IMR-90 (cell line): ENCODE results near the gene NELFE. TPM values are rescaled to one million over a fixed set of nuclear protein-coding genes. Genes with fewer than 3 reads are reported as not detected.
"Not testable (repeated sequence)": the region's sequence is repeated elsewhere in the genome, so short reads cannot be mapped to it uniquely, and the experiment has no call there.

ENCODE experiments used
- ATAC-seq: fragments of 200-7000 bp; cut with Tn5 transposase; 2 replicates; pipeline ENCODE4 v1.9.1; 2020; ENCODE audit warnings: low read depth, mild to moderate bottlenecking, moderate library complexity
- BruUV-seq: library from RNA; stranded (reverse); fragments of 400-500 nt; replicated peaks from 2 replicates; lab custom pipeline; 2021; lab: Mats Ljungman, UMichigan
- CTCF ChIA-PET: fragments of 300-600 bp; formaldehyde crosslinking; extraction: SDS; loops from one replicate; lab custom pipeline; 2021; ENCODE audit warnings: antibody characterized with exemption; lab: Yijun Ruan, JAX
- POLR2A ChIA-PET: fragments of 300-600 bp; sonication (Branson Sonifier 250); formaldehyde crosslinking; loops from one replicate; lab custom pipeline; 2022; ENCODE audit warnings: antibody characterized with exemption; ENCODE audit not compliant: unreplicated experiment; lab: Charles Lee
- DNase-seq: peaks from one replicate; pipeline ENCODE4 v3.0.0; 2013
- H2AFZ ChIP-seq: replicated peaks from 2 replicates; pipeline ENCODE3; 2013; ENCODE audit warnings: low read length, mild to moderate bottlenecking; ENCODE audit not compliant: poor library complexity
- H2AK5ac ChIP-seq: 2 replicates; pipeline ENCODE4 v1.6.1; 2013; ENCODE audit warnings: low read depth, low read length, inconsistent platforms
- H2AK9ac ChIP-seq: replicated peaks from 2 replicates; pipeline ENCODE3; 2013; ENCODE audit warnings: mild to moderate bottlenecking, low read depth, low read length, moderate library complexity; ENCODE audit not compliant: poor library complexity
- H2BK120ac ChIP-seq: 2 replicates; pipeline ENCODE4 v1.6.1; 2013; ENCODE audit warnings: low read depth, low read length, inconsistent platforms
- H2BK15ac ChIP-seq: 3 replicates; pipeline ENCODE4 v1.6.1; 2013; ENCODE audit warnings: low read depth, low read length, inconsistent platforms
- H2BK20ac ChIP-seq: 2 replicates; pipeline ENCODE4 v1.6.1; 2013; ENCODE audit warnings: low read depth, mild to moderate bottlenecking, inconsistent platforms, low read length, moderate library complexity
- H2BK5ac ChIP-seq: 2 replicates; pipeline ENCODE4 v1.6.1; 2013; ENCODE audit warnings: mild to moderate bottlenecking, low read depth, low read length, inconsistent platforms; ENCODE audit not compliant: poor library complexity, severe bottlenecking
- H3K14ac ChIP-seq: replicated peaks from 2 replicates; pipeline ENCODE4 v1.6.1; 2013; ENCODE audit warnings: low read depth, low read length, inconsistent platforms
- H3K18ac ChIP-seq: 2 replicates; pipeline ENCODE4 v1.6.1; 2013; ENCODE audit warnings: low read depth, low read length, control low read depth
- H3K23ac ChIP-seq: 2 replicates; pipeline ENCODE4 v1.6.1; 2013; ENCODE audit warnings: low read depth, low read length, inconsistent platforms
- H3K27ac ChIP-seq: 2 replicates; pipeline ENCODE4 v1.5.1; 2013; ENCODE audit warnings: mild to moderate bottlenecking, control low read depth, low read length; ENCODE audit not compliant: insufficient read depth
- H3K27me3 ChIP-seq: 2 replicates; pipeline ENCODE4 v1.6.1; 2013; ENCODE audit warnings: low read length; ENCODE audit not compliant: control insufficient read depth, insufficient read depth
- H3K36me3 ChIP-seq: 2 replicates; pipeline ENCODE4 v1.6.1; 2013; ENCODE audit warnings: low read length, mixed read lengths; ENCODE audit not compliant: control insufficient read depth, insufficient read depth
- H3K4ac ChIP-seq: 2 replicates; pipeline ENCODE4 v1.6.1; 2013; ENCODE audit warnings: low read depth, low read length, inconsistent platforms
- H3K4me1 ChIP-seq: 2 replicates; pipeline ENCODE4 v1.6.1; 2013; ENCODE audit warnings: low read length, mixed read lengths; ENCODE audit not compliant: control insufficient read depth, insufficient read depth
- H3K4me2 ChIP-seq: 2 replicates; pipeline ENCODE4 v1.6.1; 2013; ENCODE audit warnings: low read depth, mild to moderate bottlenecking, control low read depth, low read length, moderate library complexity
- H3K4me3 ChIP-seq: 2 replicates; pipeline ENCODE4 v1.5.1; 2013; ENCODE audit warnings: low read depth, mild to moderate bottlenecking, control low read depth, low read length, moderate library complexity; ENCODE audit not compliant: insufficient read depth
- H3K56ac ChIP-seq: 2 replicates; pipeline ENCODE4 v1.6.1; 2013; ENCODE audit warnings: low read length, inconsistent platforms; ENCODE audit not compliant: insufficient read depth; ENCODE audit errors: extremely low read depth
- H3K79me1 ChIP-seq, 2 experiments: 2 replicates each; pipeline ENCODE4 v1.6.1; 2013; ENCODE audit warnings: low read length in 2 of 2, inconsistent platforms in 1 of 2, low read depth in 1 of 2
- H3K9ac ChIP-seq: 2 replicates; pipeline ENCODE4 v1.6.1; 2013; ENCODE audit warnings: low read depth, low read length, control low read depth
- H3K9me1 ChIP-seq: 2 replicates; pipeline ENCODE4 v1.6.1; 2013; ENCODE audit warnings: low read length, inconsistent platforms; ENCODE audit not compliant: insufficient read depth
- H3K9me3 ChIP-seq: 2 replicates; pipeline ENCODE4 v1.6.1; 2013; ENCODE audit warnings: low read length; ENCODE audit not compliant: control insufficient read depth, insufficient read depth
- H4K20me1 ChIP-seq: 2 replicates; pipeline ENCODE4 v1.6.1; 2013; ENCODE audit warnings: low read length, inconsistent platforms; ENCODE audit not compliant: insufficient read depth
- H4K5ac ChIP-seq: 2 replicates; pipeline ENCODE4 v1.6.1; 2013; ENCODE audit warnings: mild to moderate bottlenecking, low read depth, low read length, control low read depth
- H4K8ac ChIP-seq, 2 experiments: 2 replicates each; pipeline ENCODE4 v1.6.1; 2013; ENCODE audit warnings: low read depth in 2 of 2, low read length in 2 of 2, control low read depth in 1 of 2, inconsistent platforms in 1 of 2
- H4K91ac ChIP-seq: 2 replicates; pipeline ENCODE4 v1.6.1; 2013; ENCODE audit warnings: low read depth, low read length, inconsistent platforms; ENCODE audit not compliant: insufficient read depth
- WGBS, 2 experiments: methylation state at CpG; one replicate each; pipeline versions ENCODE4 v1.1.5 to v1.1.7; 2013; ENCODE audit warnings: missing lambda C conversion rate in 2 of 2; ENCODE audit not compliant: insufficient read length in 1 of 2; ENCODE audit errors: extremely low coverage in 2 of 2; 5-methylcytosine and 5-hydroxymethylcytosine counted together
- dilution Hi-C: fragments of 300-500 bp; cut with HindIII; formaldehyde crosslinking; loops from one replicate; pipeline ENCODE4 v1.14.3; 2018; ENCODE audit warnings: low sequenced_read_pairs; ENCODE audit not compliant: unreplicated experiment
- in situ Hi-C: fragments of 300-500 bp; cut with MboI; formaldehyde crosslinking; loops from 3 replicates; pipeline ENCODE4 v1.14.3; 2019; ENCODE audit warnings: low sequenced_read_pairs, inconsistent platforms, mixed read lengths
- intact Hi-C: fragments of 100-400 bp; cut with micrococcal nuclease; formaldehyde crosslinking; loops from 2 replicates; pipeline ENCODE4 v1.10.0; 2022
- polyA plus RNA-seq, 3 experiments: library from polyadenylated mRNA; depleted of rRNA; stranded (reverse); fragments of >200 nt; gene quantifications; 2 replicates each; pipeline ENCODE4 v1.2.3, GENCODE V29; 2012; ENCODE audit warnings: low replicate concordance in 1 of 3
- total RNA-seq: library from RNA; depleted of rRNA; stranded (reverse); fragments of >200 nt; gene quantifications from 2 replicates; pipeline ENCODE4 v1.2.3, GENCODE V29; 2012

Gene NELFE
- total and polyA plus RNA-seq, 2 of the 4 experiments (the other 2 are of a cell fraction) = 63.6 to 76.0 TPM

GRCh38 chr6:31932137-31932536, 26.6 kb downstream of the NELFE start:
- CTCF ChIA-PET, H3K27me3 ChIP-seq, H3K4ac ChIP-seq, H3K79me1 ChIP-seq, intact Hi-C loops, H3K9me3 ChIP-seq, H3K36me3 ChIP-seq, ATAC-seq, H2BK15ac ChIP-seq, H3K14ac ChIP-seq, H3K56ac ChIP-seq, H3K23ac ChIP-seq, H3K9me1 ChIP-seq, H2BK5ac ChIP-seq, H2AFZ ChIP-seq, POLR2A ChIA-PET, H4K91ac ChIP-seq, H2AK9ac ChIP-seq, in situ Hi-C loops, H4K5ac ChIP-seq, BruUV-seq, H3K18ac ChIP-seq, H4K20me1 ChIP-seq, H3K4me2 ChIP-seq, H3K9ac ChIP-seq, H2BK120ac ChIP-seq, H3K4me1 ChIP-seq, DNase-seq, H3K27ac ChIP-seq, H2AK5ac ChIP-seq, H4K8ac ChIP-seq, dilution Hi-C loops, H3K4me3 ChIP-seq, H2BK20ac ChIP-seq: not testable (repeated sequence)
- 95% methylated on average over 10 of the region's 32 CpGs; no CpG with 5 or more reads in 1 of the 2 experiments for WGBS, 2 experiments
